Skeletal muscle tissue (tissue), 4 donors: ENCODE results near the gene CIROP. TPM values are rescaled to one million over a fixed set of nuclear protein-coding genes. Genes with fewer than 3 reads are reported as not detected.

ENCODE experiments used
- H3K27ac ChIP-seq: one replicate; pipeline ENCODE4 v1.7.0; 2013; ENCODE audit warnings: mild to moderate bottlenecking, low read depth, low read length, inconsistent platforms
- H3K27me3 ChIP-seq, 3 donors: one replicate each; pipeline ENCODE4 v1.7.0; 2013; ENCODE audit warnings: low read length in 3 of 3; ENCODE audit not compliant: control insufficient read depth in 3 of 3, insufficient read depth in 3 of 3
- H3K36me3 ChIP-seq, 3 donors: one replicate each; pipeline ENCODE4 v1.7.0; 2013; ENCODE audit warnings: low read length in 3 of 3; ENCODE audit not compliant: control insufficient read depth in 3 of 3, insufficient read depth in 3 of 3
- H3K4me1 ChIP-seq, 3 donors: one replicate each; pipeline ENCODE4 v1.7.0; 2013; ENCODE audit warnings: low read length in 3 of 3, mild to moderate bottlenecking in 3 of 3; ENCODE audit not compliant: control insufficient read depth in 3 of 3, insufficient read depth in 3 of 3
- H3K4me3 ChIP-seq, 3 donors: one replicate each; pipeline ENCODE4 v1.7.0; 2013; ENCODE audit warnings: low read length in 3 of 3
- H3K9ac ChIP-seq, 3 donors: one replicate each; pipeline ENCODE4 v1.7.0; 2013; ENCODE audit warnings: low read length in 3 of 3, mild to moderate bottlenecking in 3 of 3, moderate library complexity in 2 of 3, low read depth in 1 of 3
- H3K9me3 ChIP-seq, 3 donors: one replicate each; pipeline ENCODE4 v1.7.0; 2013; ENCODE audit warnings: low read length in 3 of 3; ENCODE audit not compliant: control insufficient read depth in 3 of 3
- total RNA-seq: library from RNA; depleted of rRNA; stranded (reverse); fragments of >200 nt; gene quantifications from one replicate; pipeline ENCODE4 v1.2.3, GENCODE V29; 2014
- donor health status: Osteomylitis.

Gene CIROP
- total RNA-seq, result not detected

- Histone ChIP-seq H3K36me3 (no peaks in the 10 kb centered on the region), H3K27ac (no peak within 1 kb of the TSS), H3K9ac (peak within 1 kb of the TSS in 1 of 3 donors; percentile 30), H3K4me3 (no peak within 1 kb of the TSS), H3K27me3 (no peaks in the 10 kb centered on the region), H3K4me1 (no peaks in the 10 kb centered on the region), H3K9me3 (no peaks in the 10 kb centered on the region)
Observed at GRCh38 chr14:23104591-23105347, at the start of gene CIROP. TSS of gene CIROP (minus strand) at chr14:23104989. CDS start at chr14:23104920, 69 bp downstream.

GRCh38 chr14:23153851-23154796 lies 49.3 kb upstream of the CIROP start:
- H3K27me3 ChIP-seq, result no peaks in the 10 kb centered on the region
- H3K36me3 ChIP-seq, result no peaks in the 10 kb centered on the region
- peak overlapping the region; percentile 81 to 96 (median 88) for H3K9ac ChIP-seq
- peak overlapping the region; percentile 64 to 85 (median 79) for H3K4me3 ChIP-seq
- H3K9me3 ChIP-seq, result no peaks in the 10 kb centered on the region
- H3K4me1 ChIP-seq, result peaks cover 37 to 60% (median 55%) of the 10 kb centered on the region in 3 donors
- peak overlapping the region; percentile 91 for H3K27ac ChIP-seq

- Histone ChIP-seq H3K9ac (peak overlapping the region in 1 of 3 donors; percentile 40), H3K9me3 (no peaks in the 10 kb centered on the region), H3K36me3 (no peaks in the 10 kb centered on the region), H3K4me3 (no peak overlapping the region), H3K4me1 (peaks cover 56 to 78% (median 72%) of the 10 kb centered on the region in 3 donors), H3K27ac (peak overlapping the region; percentile 17), H3K27me3 (no peaks in the 10 kb centered on the region)
Observed at GRCh38 chr14:23151342-23151741, 46.6 kb upstream of the CIROP start.

GRCh38 chr14:23149745-23150144 lies 45.0 kb upstream of the CIROP start:
- Histone ChIP-seq H3K27ac (peak overlapping the region; percentile 8), H3K4me1 (peaks cover 57 to 80% (median 70%) of the 10 kb centered on the region in 3 donors), H3K4me3 (no peak overlapping the region), H3K9me3 (no peaks in the 10 kb centered on the region), H3K9ac (no peak overlapping the region), H3K27me3 (no peaks in the 10 kb centered on the region), H3K36me3 (no peaks in the 10 kb centered on the region)

GRCh38 chr14:23148591-23149249 lies 43.9 kb upstream of the CIROP start:
- Histone ChIP-seq H3K9me3 (no peaks in the 10 kb centered on the region), H3K9ac (no peak overlapping the region), H3K27me3 (no peaks in the 10 kb centered on the region), H3K4me3 (no peak overlapping the region), H3K4me1 (peaks cover 52 to 79% (median 70%) of the 10 kb centered on the region in 3 donors), H3K27ac (peak overlapping the region; percentile 8), H3K36me3 (no peaks in the 10 kb centered on the region)

- Histone ChIP-seq H3K4me3 (no peak overlapping the region), H3K27me3 (no peaks in the 10 kb centered on the region), H3K36me3 (peaks cover 0 to 7% (median 4%) of the 10 kb centered on the region in 3 donors), H3K9me3 (no peaks in the 10 kb centered on the region), H3K4me1 (peaks cover 47 to 79% (median 65%) of the 10 kb centered on the region in 3 donors), H3K27ac (peak overlapping the region; percentile 6), H3K9ac (no peak overlapping the region)
Observed at GRCh38 chr14:23147676-23148075, 42.9 kb upstream of the CIROP start.

- peak overlapping the region; percentile 6 for H3K27ac ChIP-seq
- H3K4me3 ChIP-seq, result no peak overlapping the region
- no peaks in the 10 kb centered on the region for H3K27me3 ChIP-seq
- H3K36me3 ChIP-seq, result peaks cover 0 to 9% (median 6%) of the 10 kb centered on the region in 3 donors
- H3K9me3 ChIP-seq, result no peaks in the 10 kb centered on the region
- H3K9ac ChIP-seq, result no peak overlapping the region
- H3K4me1 ChIP-seq, result peaks cover 46 to 80% (median 64%) of the 10 kb centered on the region in 3 donors
Observed at GRCh38 chr14:23146980-23147379, 42.2 kb upstream of the CIROP start.

GRCh38 chr14:23146351-23146910 lies 41.6 kb upstream of the CIROP start:
- Histone ChIP-seq H3K27me3 (no peaks in the 10 kb centered on the region), H3K9ac (peak overlapping the region in 1 of 3 donors; percentile 9), H3K4me1 (peaks cover 50 to 80% (median 64%) of the 10 kb centered on the region in 3 donors)

GRCh38 chr14:23145794-23146350 lies 41.1 kb upstream of the CIROP start:
- Histone ChIP-seq H3K27me3 (no peaks in the 10 kb centered on the region), H3K4me3 (peak overlapping the region in 1 of 3 donors; percentile 11), H3K9ac (peak overlapping the region in 1 of 3 donors; percentile 9), H3K36me3 (peaks cover 0 to 9% (median 6%) of the 10 kb centered on the region in 3 donors), H3K27ac (peak overlapping the region; percentile 71), H3K9me3 (no peaks in the 10 kb centered on the region), H3K4me1 (peaks cover 48 to 74% (median 58%) of the 10 kb centered on the region in 3 donors)

More at GRCh38 chr14:23146351-23146910, 41.6 kb upstream of the CIROP start:
- Histone ChIP-seq H3K27ac (peak overlapping the region; percentile 71), H3K9me3 (no peaks in the 10 kb centered on the region), H3K4me3 (no peak overlapping the region), H3K36me3 (peaks cover 0 to 9% (median 6%) of the 10 kb centered on the region in 3 donors)
